HepG2 (cell line): ENCODE data around the gene CDIP1. TPM values are rescaled to one million over a fixed set of nuclear protein-coding genes. Genes with fewer than 3 reads are reported as not detected.

Source experiments
- ATAC-seq: fragments of 200-7000 bp; cut with Tn5 transposase; 3 replicates; pipeline ENCODE4 v1.9.1; 2020; ENCODE audit warnings: mild to moderate bottlenecking, moderate library complexity
- BruUV-seq: library from RNA; stranded (reverse); fragments of 400-500 nt; replicated peaks from 2 replicates; lab custom pipeline; 2021; lab: Mats Ljungman, UMichigan
- CTCF ChIA-PET: fragments of 300-600 bp; formaldehyde crosslinking; extraction: SDS; loops from one replicate; lab custom pipeline; 2021; ENCODE audit warnings: low total read pairs, inconsistent platforms, low intra/inter-chr PET ratio; lab: Yijun Ruan, JAX
- POLR2A ChIA-PET: fragments of 350-600 bp; sonication (Branson Sonifier 250); formaldehyde crosslinking; loops from one replicate; lab custom pipeline; 2020; ENCODE audit warnings: antibody characterized with exemption, inconsistent platforms; lab: Yijun Ruan, JAX
- DNase-seq: peaks from one replicate; pipeline ENCODE4 v3.0.0-alpha.2; 2015; ENCODE audit warnings: low spot score
- FAIRE-seq: peaks from 3 replicates; lab custom pipeline; 2011; peaks lifted over from hg19 to GRCh38; lab: Jason Lieb, UNC
- H2AFZ ChIP-seq: one replicate; pipeline ENCODE4 v1.6.1; 2011; ENCODE audit warnings: low read length, inconsistent platforms
- H3K27ac ChIP-seq: fragments of 300-600 bp; 3 replicates; pipeline ENCODE4 v1.8.0; 2011; ENCODE audit warnings: mixed run types, mild to moderate bottlenecking, mixed read lengths, low read length, inconsistent platforms; ENCODE audit not compliant: insufficient read depth; ENCODE audit errors: extremely low read length
- H3K27me3 ChIP-seq, 2 experiments: fragments of 200-600 bp in 1 of 2; 2 replicates in 1 of 2; 3 replicates in 1 of 2; pipeline versions ENCODE4 v1.6.0 to v1.8.0; 2011; ENCODE audit warnings: low read length in 2 of 2, mild to moderate bottlenecking in 2 of 2, moderate library complexity in 2 of 2, inconsistent platforms in 1 of 2; ENCODE audit not compliant: insufficient read depth in 2 of 2, control insufficient read depth in 1 of 2
- H3K36me3 ChIP-seq, 2 experiments: fragments of 200-600 bp in 1 of 2; replicated peaks in 1 of 2; 2 replicates in 1 of 2; 3 replicates in 1 of 2; pipeline versions ENCODE4 v1.5.1 to v1.8.0; 2011; ENCODE audit warnings: low read length in 2 of 2, inconsistent platforms in 1 of 2; ENCODE audit not compliant: insufficient read depth in 2 of 2, control insufficient read depth in 1 of 2
- H3K4me1 ChIP-seq: 2 replicates; pipeline ENCODE4 v1.5.1; 2012; ENCODE audit warnings: low read length, inconsistent platforms; ENCODE audit not compliant: insufficient read depth
- H3K4me2 ChIP-seq: 2 replicates; pipeline ENCODE4 v1.6.0; 2011; ENCODE audit warnings: low read depth, low read length, inconsistent platforms
- H3K4me3 ChIP-seq, 3 experiments: fragments of 200-600 bp in 1 of 3; sonication (generic), shearing (Covaris generic) in 1 of 3; replicated peaks in 1 of 3; 2 replicates each; pipeline ENCODE4 v1.5.1; 2011 to 2016; ENCODE audit warnings: low read length in 3 of 3, inconsistent platforms in 2 of 3, low read depth in 2 of 3, mild to moderate bottlenecking in 2 of 3, control low read depth in 1 of 3, mixed read lengths in 1 of 3; ENCODE audit not compliant: insufficient read depth in 1 of 3
- H3K79me2 ChIP-seq: one replicate; pipeline ENCODE4 v1.6.1; 2011; ENCODE audit warnings: low read length, inconsistent platforms; ENCODE audit not compliant: insufficient read depth
- H3K9ac ChIP-seq: 2 replicates; pipeline ENCODE4 v1.6.0; 2011; ENCODE audit warnings: mild to moderate bottlenecking, low read depth, low read length, inconsistent platforms; ENCODE audit not compliant: insufficient read depth
- H3K9me3 ChIP-seq: 2 replicates; pipeline ENCODE4 v1.5.1; 2012; ENCODE audit warnings: mild to moderate bottlenecking, low read length
- H4K20me1 ChIP-seq: 2 replicates; pipeline ENCODE4 v1.6.0; 2011; ENCODE audit warnings: inconsistent platforms, mild to moderate bottlenecking, low read length, moderate library complexity; ENCODE audit not compliant: insufficient read depth
- HMG20B ChIP-seq: conservative IDR thresholded peaks from 2 replicates; pipeline ENCODE4 v1.6.1; 2016; ENCODE audit warnings: missing genetic modification reagents, missing compliant biosample characterization
- PATZ1 ChIP-seq: sonication (generic); formaldehyde crosslinking; IDR thresholded peaks from 2 replicates; pipeline ENCODE4 v1.4.0; 2020; ENCODE audit warnings: missing genetic modification reagents
- THAP11 ChIP-seq: IDR thresholded peaks from 2 replicates; pipeline ENCODE4 v1.6.1; 2016; ENCODE audit warnings: missing biosample characterization, missing genetic modification reagents
- THAP7 ChIP-seq: sonication (generic); formaldehyde crosslinking; IDR thresholded peaks from 2 replicates; pipeline ENCODE4 v1.8.1; 2023; ENCODE audit warnings: mild to moderate bottlenecking, missing genetic modification reagents
- TP53 ChIP-seq: sonication (generic); formaldehyde crosslinking; conservative IDR thresholded peaks from 2 replicates; pipeline ENCODE4 v1.4.0; 2020; ENCODE audit warnings: missing genetic modification reagents
- ZNF224 ChIP-seq: sonication (generic); formaldehyde crosslinking; IDR thresholded peaks from 2 replicates; pipeline ENCODE4 v1.5.0; 2020; ENCODE audit warnings: mild to moderate bottlenecking, missing genetic modification reagents
- ZNF777 ChIP-seq: sonication (generic); formaldehyde crosslinking; IDR thresholded peaks from 2 replicates; pipeline ENCODE4 v1.4.0; 2020; ENCODE audit warnings: missing genetic modification reagents
- ZNF800 ChIP-seq: sonication (generic); formaldehyde crosslinking; IDR thresholded peaks from 2 replicates; pipeline ENCODE4 v1.4.0; 2020; ENCODE audit warnings: missing genetic modification reagents
- WGBS: methylation state at CpG from one replicate; pipeline ENCODE4 v1.1.6; 2017; ENCODE audit warnings: low lambda C conversion rate; 5-methylcytosine and 5-hydroxymethylcytosine counted together
- in situ Hi-C: cut with HindIII; loops from 2 replicates; pipeline ENCODE4 v1.10.0; 2017; ENCODE audit warnings: low pct_unique_long_range_greater_than_20kb; ENCODE audit not compliant: extremely low pct_ligation_motif_present
- intact Hi-C: fragments of 100-400 bp; cut with micrococcal nuclease; formaldehyde crosslinking; loops from one replicate; pipeline ENCODE4 v1.10.0; 2022; ENCODE audit not compliant: unreplicated experiment
- polyA plus RNA-seq, 8 experiments: library from polyadenylated mRNA; depleted of rRNA in 3 of 8; stranded (reverse) in 7 of 8; unstranded in 1 of 8; fragments of >200 nt; fragmentation: Illumina TruSeq in 4 of 8; extraction: Trizol in 4 of 8; gene quantifications; 2 replicates each; pipeline versions ENCODE4 v1.2.1 to v1.2.3, GENCODE V29; 2011 to 2016; ENCODE audit warnings: low read depth in 4 of 8, missing spikeins in 1 of 8, mixed read lengths in 1 of 8; ENCODE audit not compliant: insufficient read depth in 1 of 8
- total RNA-seq, 5 experiments: library from RNA; depleted of rRNA; stranded (reverse); fragments of >200 nt; fragmentation: Illumina TruSeq; extraction: Trizol; gene quantifications; 2 replicates each; pipeline ENCODE4 v1.2.3, GENCODE V29; 2016; ENCODE audit warnings: low read depth in 1 of 5
- TF ChIP-seq, protein P1 (sequence below): sonication (generic); formaldehyde crosslinking; IDR thresholded peaks from 2 replicates; pipeline ENCODE4 v1.5.0; 2020; ENCODE audit warnings: mild to moderate bottlenecking, missing genetic modification reagents, moderate library complexity

The CDIP1 gene
- total and polyA plus RNA-seq, 2 of the 13 experiments (the other 11 are each of a cell fraction or from before 2014, with no cell fraction given) = 31.2 to 56.7 TPM

GRCh38 chr16:4576008-4576407, 37.4 kb upstream of the CDIP1 start:
- FAIRE-seq (no peak), ATAC-seq (no peak)
- TF ChIP-seq ZNF224 (CRISPR knock-in tag) (no peak), THAP11 (no peak), PATZ1 (CRISPR knock-in tag) (no peak), TP53 (CRISPR knock-in tag) (no peak), HMG20B (CRISPR knock-in tag) (no peak)
- TF ChIP-seq, all 625 proteins: peak for 0
- ChIA-PET CTCF (no interaction called here), POLR2A (no interaction called here)
- Histone ChIP-seq H3K9ac (no peak overlapping the region), H3K79me2 (no peaks in the 10 kb centered on the region), H3K9me3 (no peaks in the 10 kb centered on the region), H3K4me3 (no peak overlapping the region), H3K27me3 (no peaks in the 10 kb centered on the region; a peak in 1 of 5 replicates), H3K4me2 (no peak overlapping the region), H3K36me3 (no peaks in the 10 kb centered on the region), H4K20me1 (no peaks in the 10 kb centered on the region), H3K27ac (no peak overlapping the region), H3K4me1 (no peaks in the 10 kb centered on the region), H2AFZ (no peak overlapping the region)
- in situ Hi-C loops (no loop called here), intact Hi-C loops (no loop called here)
- WGBS = 70% methylated on average over 2 of the region's 15 CpGs
- BruUV-seq = no TSS peak
- no peak for DNase-seq

DNA sequence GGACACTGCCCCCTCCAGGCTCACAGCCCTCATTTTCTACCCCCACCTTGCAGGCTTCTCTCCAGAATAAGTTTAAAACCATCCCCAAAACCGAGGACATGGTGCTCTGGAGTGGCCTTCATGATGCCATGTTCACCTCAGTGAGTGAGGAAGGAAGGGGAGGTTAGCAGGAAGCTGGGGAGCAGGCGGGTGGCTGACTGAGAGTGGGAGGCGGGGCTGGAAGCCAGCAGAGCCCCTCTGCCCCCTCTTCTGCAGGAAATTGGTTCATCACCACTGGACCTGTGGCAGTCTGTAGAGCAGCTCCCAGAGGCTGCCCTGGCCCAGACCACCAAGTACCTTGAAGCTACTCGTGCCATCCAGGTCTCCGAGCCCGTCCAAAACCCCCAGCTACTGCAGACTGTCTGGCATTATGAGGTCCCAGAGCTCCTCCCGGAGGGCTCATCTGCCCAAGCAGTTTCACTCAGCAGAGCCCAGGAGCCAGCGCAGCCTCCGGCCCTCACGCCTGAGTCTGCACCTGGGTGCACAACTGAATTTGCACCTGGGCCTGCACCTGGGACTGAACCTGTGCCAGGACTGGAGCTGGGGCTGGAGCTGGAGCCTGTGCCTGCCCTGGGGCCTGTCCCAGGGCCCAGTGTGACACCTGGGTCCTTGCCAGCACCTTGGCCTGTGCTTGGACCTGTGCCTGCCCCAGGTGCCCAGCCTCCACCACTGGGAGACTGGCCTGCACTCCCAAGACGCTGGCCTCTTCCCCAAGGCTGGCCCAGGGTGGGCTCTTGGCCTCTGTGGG, 36.5 kb upstream of the CDIP1 start:
- BruUV-seq = no TSS peak
- FAIRE-seq = no peak
- Histone ChIP-seq H3K27me3 (no peaks in the 10 kb centered on the region; a peak in 1 of 5 replicates), H2AFZ (no peak overlapping the region), H3K4me1 (peaks cover 8% of the 10 kb centered on the region; the same call in 1 of the 2 replicates), H3K9ac (no peak overlapping the region), H3K27ac (no peak overlapping the region), H3K4me2 (no peak overlapping the region), H3K79me2 (no peaks in the 10 kb centered on the region), H4K20me1 (no peaks in the 10 kb centered on the region), H3K36me3 (no peaks in the 10 kb centered on the region), H3K4me3 (no peak overlapping the region), H3K9me3 (no peaks in the 10 kb centered on the region)
- ATAC-seq = peak; percentile 69
- POLR2A ChIA-PET = no interaction called here
- no peak for TF ChIP-seq ZNF800 (CRISPR knock-in tag)
- TF ChIP-seq, protein P1, sequence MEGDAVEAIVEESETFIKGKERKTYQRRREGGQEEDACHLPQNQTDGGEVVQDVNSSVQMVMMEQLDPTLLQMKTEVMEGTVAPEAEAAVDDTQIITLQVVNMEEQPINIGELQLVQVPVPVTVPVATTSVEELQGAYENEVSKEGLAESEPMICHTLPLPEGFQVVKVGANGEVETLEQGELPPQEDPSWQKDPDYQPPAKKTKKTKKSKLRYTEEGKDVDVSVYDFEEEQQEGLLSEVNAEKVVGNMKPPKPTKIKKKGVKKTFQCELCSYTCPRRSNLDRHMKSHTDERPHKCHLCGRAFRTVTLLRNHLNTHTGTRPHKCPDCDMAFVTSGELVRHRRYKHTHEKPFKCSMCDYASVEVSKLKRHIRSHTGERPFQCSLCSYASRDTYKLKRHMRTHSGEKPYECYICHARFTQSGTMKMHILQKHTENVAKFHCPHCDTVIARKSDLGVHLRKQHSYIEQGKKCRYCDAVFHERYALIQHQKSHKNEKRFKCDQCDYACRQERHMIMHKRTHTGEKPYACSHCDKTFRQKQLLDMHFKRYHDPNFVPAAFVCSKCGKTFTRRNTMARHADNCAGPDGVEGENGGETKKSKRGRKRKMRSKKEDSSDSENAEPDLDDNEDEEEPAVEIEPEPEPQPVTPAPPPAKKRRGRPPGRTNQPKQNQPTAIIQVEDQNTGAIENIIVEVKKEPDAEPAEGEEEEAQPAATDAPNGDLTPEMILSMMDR (CRISPR knock-in tag) = peak; percentile 41
- TF ChIP-seq ZNF777 (CRISPR knock-in tag) = no peak
- no peak for TF ChIP-seq THAP7 (CRISPR knock-in tag)
- CTCF ChIA-PET = no interaction called here
- intact Hi-C loops = no loop called here
- DNase-seq = no peak
- WGBS = 23% methylated on average over 3 of the region's 11 CpGs
- in situ Hi-C loops = no loop called here
